ENCODE results near the gene TXNDC11. TPM values are rescaled to one million over a fixed set of nuclear protein-coding genes. Genes with fewer than 3 reads are reported as not detected.

Gene TXNDC11
- total and polyA plus RNA-seq, 10 of the 15 experiments (the other 5 are each of a cell fraction or from before 2014, with no cell fraction given): 1.7 to 86.7 (median 54.4) TPM

DNA sequence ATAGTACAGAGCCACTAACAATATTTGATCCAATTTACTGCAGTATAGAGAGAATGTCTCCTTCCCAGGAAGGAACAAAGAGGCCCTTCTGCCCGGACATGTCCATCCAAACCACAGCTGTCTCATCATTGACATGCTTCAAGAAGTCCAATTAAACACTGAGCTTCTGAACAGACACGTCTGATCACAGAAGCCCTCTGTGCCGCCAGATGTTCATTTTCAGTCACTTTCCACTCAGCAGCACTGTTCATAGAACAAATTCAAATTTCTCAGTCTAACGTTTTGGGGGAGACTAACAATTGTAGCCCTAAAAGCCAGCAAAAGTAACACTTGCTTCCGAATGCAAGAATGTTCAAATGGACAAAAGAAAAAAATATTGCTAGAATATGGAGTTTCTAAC lies 39.1 kb upstream of the TXNDC11 start (continued):
- TF ChIP-seq POLR2A (IDR thresholded peaks at IDR 0.05; ENCODE audit: low read depth, low read length) (no peak), BCL11A (IDR thresholded peaks at IDR 0.05; ENCODE audit: low read depth, low read length) (peak; percentile 75)
- TF ChIP-seq, protein P1, sequence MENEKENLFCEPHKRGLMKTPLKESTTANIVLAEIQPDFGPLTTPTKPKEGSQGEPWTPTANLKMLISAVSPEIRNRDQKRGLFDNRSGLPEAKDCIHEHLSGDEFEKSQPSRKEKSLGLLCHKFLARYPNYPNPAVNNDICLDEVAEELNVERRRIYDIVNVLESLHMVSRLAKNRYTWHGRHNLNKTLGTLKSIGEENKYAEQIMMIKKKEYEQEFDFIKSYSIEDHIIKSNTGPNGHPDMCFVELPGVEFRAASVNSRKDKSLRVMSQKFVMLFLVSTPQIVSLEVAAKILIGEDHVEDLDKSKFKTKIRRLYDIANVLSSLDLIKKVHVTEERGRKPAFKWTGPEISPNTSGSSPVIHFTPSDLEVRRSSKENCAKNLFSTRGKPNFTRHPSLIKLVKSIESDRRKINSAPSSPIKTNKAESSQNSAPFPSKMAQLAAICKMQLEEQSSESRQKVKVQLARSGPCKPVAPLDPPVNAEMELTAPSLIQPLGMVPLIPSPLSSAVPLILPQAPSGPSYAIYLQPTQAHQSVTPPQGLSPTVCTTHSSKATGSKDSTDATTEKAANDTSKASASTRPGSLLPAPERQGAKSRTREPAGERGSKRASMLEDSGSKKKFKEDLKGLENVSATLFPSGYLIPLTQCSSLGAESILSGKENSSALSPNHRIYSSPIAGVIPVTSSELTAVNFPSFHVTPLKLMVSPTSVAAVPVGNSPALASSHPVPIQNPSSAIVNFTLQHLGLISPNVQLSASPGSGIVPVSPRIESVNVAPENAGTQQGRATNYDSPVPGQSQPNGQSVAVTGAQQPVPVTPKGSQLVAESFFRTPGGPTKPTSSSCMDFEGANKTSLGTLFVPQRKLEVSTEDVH (IDR thresholded peaks at IDR 0.05; ENCODE audit: low read depth, partially characterized antibody): no peak

DNA sequence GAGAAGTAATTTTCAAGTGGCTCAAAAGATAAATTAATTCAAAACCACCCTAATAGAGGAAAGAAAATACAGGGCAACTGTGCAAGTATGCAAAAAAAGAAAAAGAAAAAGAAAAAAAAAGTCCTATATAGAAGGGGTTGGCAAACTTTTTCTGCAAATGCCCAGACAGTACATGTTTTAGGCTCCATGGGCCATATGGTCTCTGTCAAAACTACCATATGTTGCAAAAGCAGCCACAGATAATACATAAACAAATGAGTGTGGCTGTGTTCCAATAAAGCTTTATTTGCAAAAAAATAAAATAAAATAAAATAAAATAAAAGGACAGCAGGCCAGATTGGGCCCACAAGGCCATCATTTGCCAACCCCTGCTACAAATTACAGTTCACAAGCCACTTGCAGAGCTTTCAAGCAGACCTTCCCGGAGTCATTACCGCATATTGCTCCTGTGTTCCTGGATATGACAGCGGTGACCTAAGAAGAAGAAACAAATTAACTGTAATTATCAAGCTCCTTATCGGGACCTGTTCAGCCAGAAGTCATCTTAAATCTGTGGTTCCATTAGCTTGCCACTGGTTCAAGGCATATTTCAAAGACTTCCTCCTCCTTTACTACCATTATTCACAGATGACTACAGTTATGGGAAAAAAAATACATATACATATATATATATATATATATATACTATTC lies 38.5 kb upstream of the TXNDC11 start:
- ChIA-PET RAD21 (ENCODE audit: unreplicated experiment) (interaction anchor here (0.6 to 8.1 kb wide), 15 partner anchors 10 to 839 kb away, joined by 3 to 174 read pairs (median 4); partner anchors contain the start of genes DEXI, TXNDC11 and ZC3H7A), POLR2A (interaction anchor here (0.6 to 21.9 kb wide), 15 partner anchors 7 to 526 kb away, joined by 3 to 410 read pairs (median 6); partner anchors contain the start of genes TXNDC11 and ZC3H7A), SMC1A (ENCODE audit: uncharacterized antibody, unreplicated experiment) (interaction anchor here (0.6 to 10.3 kb wide), 16 partner anchors 11 to 762 kb away, joined by 3 to 184 read pairs (median 5); partner anchors contain the start of genes TXNDC11 and ZC3H7A), CTCF (interaction anchor here (0.6 to 3.6 kb wide), 11 partner anchors 10 to 131 kb away, joined by 3 to 42 read pairs (median 6); partner anchors contain the start of genes TXNDC11 and ZC3H7A)
- H3K4me3 ChIP-seq: peak overlapping the region; percentile 60; the same call in 1 of the 2 replicates
- H2AFZ ChIP-seq (ENCODE audit: control insufficient read depth, low read depth, low read length): no peak overlapping the region
- H4K20me1 ChIP-seq (ENCODE audit: control insufficient read depth, insufficient read depth): no peaks in the 10 kb centered on the region
- peak overlapping the region; percentile 99 for H3K27ac ChIP-seq (ENCODE audit: control insufficient read depth, insufficient read depth)
- H3K9me3 ChIP-seq (replicated peaks; ENCODE audit: control insufficient read depth, insufficient read depth, low read length): no peaks in the 10 kb centered on the region
- 59% methylated on average over 4 of the region's 4 CpGs for WGBS (ENCODE audit: insufficient coverage, insufficient replicate concordance, low lambda C conversion rate, missing lambda C conversion rate)
- DNase-seq (ENCODE audit: low read depth, low spot score) (no peak), ATAC-seq (no peak), FAIRE-seq (no peak)
- peaks cover 23% of the 10 kb centered on the region; the same call in 1 of the 2 replicates for H3K4me1 ChIP-seq (ENCODE audit: control insufficient read depth, insufficient read depth, low read length)
- TF ChIP-seq, protein P2, sequence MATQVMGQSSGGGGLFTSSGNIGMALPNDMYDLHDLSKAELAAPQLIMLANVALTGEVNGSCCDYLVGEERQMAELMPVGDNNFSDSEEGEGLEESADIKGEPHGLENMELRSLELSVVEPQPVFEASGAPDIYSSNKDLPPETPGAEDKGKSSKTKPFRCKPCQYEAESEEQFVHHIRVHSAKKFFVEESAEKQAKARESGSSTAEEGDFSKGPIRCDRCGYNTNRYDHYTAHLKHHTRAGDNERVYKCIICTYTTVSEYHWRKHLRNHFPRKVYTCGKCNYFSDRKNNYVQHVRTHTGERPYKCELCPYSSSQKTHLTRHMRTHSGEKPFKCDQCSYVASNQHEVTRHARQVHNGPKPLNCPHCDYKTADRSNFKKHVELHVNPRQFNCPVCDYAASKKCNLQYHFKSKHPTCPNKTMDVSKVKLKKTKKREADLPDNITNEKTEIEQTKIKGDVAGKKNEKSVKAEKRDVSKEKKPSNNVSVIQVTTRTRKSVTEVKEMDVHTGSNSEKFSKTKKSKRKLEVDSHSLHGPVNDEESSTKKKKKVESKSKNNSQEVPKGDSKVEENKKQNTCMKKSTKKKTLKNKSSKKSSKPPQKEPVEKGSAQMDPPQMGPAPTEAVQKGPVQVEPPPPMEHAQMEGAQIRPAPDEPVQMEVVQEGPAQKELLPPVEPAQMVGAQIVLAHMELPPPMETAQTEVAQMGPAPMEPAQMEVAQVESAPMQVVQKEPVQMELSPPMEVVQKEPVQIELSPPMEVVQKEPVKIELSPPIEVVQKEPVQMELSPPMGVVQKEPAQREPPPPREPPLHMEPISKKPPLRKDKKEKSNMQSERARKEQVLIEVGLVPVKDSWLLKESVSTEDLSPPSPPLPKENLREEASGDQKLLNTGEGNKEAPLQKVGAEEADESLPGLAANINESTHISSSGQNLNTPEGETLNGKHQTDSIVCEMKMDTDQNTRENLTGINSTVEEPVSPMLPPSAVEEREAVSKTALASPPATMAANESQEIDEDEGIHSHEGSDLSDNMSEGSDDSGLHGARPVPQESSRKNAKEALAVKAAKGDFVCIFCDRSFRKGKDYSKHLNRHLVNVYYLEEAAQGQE (IDR thresholded peaks at IDR 0.05; ENCODE audit: low read depth, low read length): no peak
- TF ChIP-seq, protein P3, sequence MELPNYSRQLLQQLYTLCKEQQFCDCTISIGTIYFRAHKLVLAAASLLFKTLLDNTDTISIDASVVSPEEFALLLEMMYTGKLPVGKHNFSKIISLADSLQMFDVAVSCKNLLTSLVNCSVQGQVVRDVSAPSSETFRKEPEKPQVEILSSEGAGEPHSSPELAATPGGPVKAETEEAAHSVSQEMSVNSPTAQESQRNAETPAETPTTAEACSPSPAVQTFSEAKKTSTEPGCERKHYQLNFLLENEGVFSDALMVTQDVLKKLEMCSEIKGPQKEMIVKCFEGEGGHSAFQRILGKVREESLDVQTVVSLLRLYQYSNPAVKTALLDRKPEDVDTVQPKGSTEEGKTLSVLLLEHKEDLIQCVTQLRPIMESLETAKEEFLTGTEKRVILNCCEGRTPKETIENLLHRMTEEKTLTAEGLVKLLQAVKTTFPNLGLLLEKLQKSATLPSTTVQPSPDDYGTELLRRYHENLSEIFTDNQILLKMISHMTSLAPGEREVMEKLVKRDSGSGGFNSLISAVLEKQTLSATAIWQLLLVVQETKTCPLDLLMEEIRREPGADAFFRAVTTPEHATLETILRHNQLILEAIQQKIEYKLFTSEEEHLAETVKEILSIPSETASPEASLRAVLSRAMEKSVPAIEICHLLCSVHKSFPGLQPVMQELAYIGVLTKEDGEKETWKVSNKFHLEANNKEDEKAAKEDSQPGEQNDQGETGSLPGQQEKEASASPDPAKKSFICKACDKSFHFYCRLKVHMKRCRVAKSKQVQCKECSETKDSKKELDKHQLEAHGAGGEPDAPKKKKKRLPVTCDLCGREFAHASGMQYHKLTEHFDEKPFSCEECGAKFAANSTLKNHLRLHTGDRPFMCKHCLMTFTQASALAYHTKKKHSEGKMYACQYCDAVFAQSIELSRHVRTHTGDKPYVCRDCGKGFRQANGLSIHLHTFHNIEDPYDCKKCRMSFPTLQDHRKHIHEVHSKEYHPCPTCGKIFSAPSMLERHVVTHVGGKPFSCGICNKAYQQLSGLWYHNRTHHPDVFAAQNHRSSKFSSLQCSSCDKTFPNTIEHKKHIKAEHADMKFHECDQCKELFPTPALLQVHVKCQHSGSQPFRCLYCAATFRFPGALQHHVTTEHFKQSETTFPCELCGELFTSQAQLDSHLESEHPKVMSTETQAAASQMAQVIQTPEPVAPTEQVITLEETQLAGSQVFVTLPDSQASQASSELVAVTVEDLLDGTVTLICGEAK (IDR thresholded peaks at IDR 0.05; ENCODE audit: borderline replicate concordance): peak; percentile 93
- intact Hi-C loops (cut with micrococcal nuclease; ENCODE audit: unreplicated experiment): loop anchor here (5.0 kb wide), 1 partner anchor 39 kb away; the partner anchor contains the start of gene TXNDC11
- peak overlapping the region; percentile 93 for H3K9ac ChIP-seq (ENCODE audit: control insufficient read depth, insufficient read depth, low read length)
- H3K79me2 ChIP-seq (ENCODE audit: control insufficient read depth, insufficient read depth, low read length): peaks cover 54% of the 10 kb centered on the region
- TSS peak; percentile 54 for BruUV-seq (replicated peaks)
- H3K36me3 ChIP-seq (ENCODE audit: control insufficient read depth in 2 of 2, insufficient read depth in 2 of 2, low read length in 1 of 2): peaks cover 2 to 7% of the 10 kb centered on the region in 2 experiments; a peak in 3 of 4 replicates
- in situ Hi-C loops (cut with MboI): no loop called here
- peak overlapping the region; percentile 82 for H3K4me2 ChIP-seq (ENCODE audit: control insufficient read depth, insufficient read depth)
- no peaks in the 10 kb centered on the region for H3K27me3 ChIP-seq (replicated peaks in 1 of 2; ENCODE audit: control insufficient read depth in 2 of 2, insufficient read depth in 2 of 2, low read length in 1 of 2)
